Measurements from ENCODE around the gene SUN1. TPM values are rescaled to one million over a fixed set of nuclear protein-coding genes. Genes with fewer than 3 reads are reported as not detected.

Gene SUN1
- total RNA-seq, 1 experiment from 2014 or later = 181 TPM

DNA sequence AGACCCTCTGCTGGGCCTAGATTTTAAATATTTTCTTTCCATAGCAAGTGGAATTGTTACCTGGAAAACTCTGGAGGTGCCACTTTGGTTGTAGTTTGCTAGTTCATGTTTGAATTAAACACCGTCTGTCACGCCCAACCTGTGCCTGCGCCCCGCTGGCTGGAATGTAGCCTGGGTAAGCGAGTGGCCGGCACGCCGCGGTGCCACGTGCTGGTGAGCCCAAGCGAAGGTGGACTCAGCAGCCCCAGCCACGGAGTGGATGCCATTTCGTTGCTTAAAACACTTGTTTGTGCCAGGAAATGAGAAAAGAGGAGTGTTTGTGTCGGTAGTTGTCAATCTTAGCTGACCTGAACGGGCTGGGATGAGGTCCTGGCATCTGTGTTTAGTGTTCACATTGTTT lies 46.8 kb downstream of the SUN1 start:
- ChIA-PET RAD21 (ENCODE audit: low non-redundant PET in 1 of 2, low total read pairs in 2 of 2, uncharacterized antibody in 2 of 2, unreplicated experiment in 2 of 2) (no interaction called here), CTCF (no interaction called here), POLR2A (interaction anchor here (0.7 kb wide), 1 partner anchor 127 kb away, joined by 3 read pairs; no protein-coding TSS in a partner anchor)
- intact Hi-C loops (cut with micrococcal nuclease) = no loop called here
- no peak overlapping the region for H2AFZ ChIP-seq (ENCODE audit: low read depth, low read length, poor library complexity, severe bottlenecking)
- peaks cover 73% of the 10 kb centered on the region for H3K79me2 ChIP-seq (ENCODE audit: insufficient read depth, low read length)
- peak overlapping the region; percentile 31; the same call in 1 of the 2 replicates for H3K27ac ChIP-seq (ENCODE audit: low read depth, low read length)
- no peak for TF ChIP-seq RAD21 (IDR thresholded peaks at IDR 0.05; ENCODE audit: low read depth)
- TF ChIP-seq, protein P1, sequence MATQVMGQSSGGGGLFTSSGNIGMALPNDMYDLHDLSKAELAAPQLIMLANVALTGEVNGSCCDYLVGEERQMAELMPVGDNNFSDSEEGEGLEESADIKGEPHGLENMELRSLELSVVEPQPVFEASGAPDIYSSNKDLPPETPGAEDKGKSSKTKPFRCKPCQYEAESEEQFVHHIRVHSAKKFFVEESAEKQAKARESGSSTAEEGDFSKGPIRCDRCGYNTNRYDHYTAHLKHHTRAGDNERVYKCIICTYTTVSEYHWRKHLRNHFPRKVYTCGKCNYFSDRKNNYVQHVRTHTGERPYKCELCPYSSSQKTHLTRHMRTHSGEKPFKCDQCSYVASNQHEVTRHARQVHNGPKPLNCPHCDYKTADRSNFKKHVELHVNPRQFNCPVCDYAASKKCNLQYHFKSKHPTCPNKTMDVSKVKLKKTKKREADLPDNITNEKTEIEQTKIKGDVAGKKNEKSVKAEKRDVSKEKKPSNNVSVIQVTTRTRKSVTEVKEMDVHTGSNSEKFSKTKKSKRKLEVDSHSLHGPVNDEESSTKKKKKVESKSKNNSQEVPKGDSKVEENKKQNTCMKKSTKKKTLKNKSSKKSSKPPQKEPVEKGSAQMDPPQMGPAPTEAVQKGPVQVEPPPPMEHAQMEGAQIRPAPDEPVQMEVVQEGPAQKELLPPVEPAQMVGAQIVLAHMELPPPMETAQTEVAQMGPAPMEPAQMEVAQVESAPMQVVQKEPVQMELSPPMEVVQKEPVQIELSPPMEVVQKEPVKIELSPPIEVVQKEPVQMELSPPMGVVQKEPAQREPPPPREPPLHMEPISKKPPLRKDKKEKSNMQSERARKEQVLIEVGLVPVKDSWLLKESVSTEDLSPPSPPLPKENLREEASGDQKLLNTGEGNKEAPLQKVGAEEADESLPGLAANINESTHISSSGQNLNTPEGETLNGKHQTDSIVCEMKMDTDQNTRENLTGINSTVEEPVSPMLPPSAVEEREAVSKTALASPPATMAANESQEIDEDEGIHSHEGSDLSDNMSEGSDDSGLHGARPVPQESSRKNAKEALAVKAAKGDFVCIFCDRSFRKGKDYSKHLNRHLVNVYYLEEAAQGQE (IDR thresholded peaks at IDR 0.05; ENCODE audit: low read depth) = no peak
- TF ChIP-seq, protein P2, sequence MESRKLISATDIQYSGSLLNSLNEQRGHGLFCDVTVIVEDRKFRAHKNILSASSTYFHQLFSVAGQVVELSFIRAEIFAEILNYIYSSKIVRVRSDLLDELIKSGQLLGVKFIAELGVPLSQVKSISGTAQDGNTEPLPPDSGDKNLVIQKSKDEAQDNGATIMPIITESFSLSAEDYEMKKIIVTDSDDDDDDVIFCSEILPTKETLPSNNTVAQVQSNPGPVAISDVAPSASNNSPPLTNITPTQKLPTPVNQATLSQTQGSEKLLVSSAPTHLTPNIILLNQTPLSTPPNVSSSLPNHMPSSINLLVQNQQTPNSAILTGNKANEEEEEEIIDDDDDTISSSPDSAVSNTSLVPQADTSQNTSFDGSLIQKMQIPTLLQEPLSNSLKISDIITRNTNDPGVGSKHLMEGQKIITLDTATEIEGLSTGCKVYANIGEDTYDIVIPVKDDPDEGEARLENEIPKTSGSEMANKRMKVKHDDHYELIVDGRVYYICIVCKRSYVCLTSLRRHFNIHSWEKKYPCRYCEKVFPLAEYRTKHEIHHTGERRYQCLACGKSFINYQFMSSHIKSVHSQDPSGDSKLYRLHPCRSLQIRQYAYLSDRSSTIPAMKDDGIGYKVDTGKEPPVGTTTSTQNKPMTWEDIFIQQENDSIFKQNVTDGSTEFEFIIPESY (IDR thresholded peaks at IDR 0.05; ENCODE audit: extremely low read depth, insufficient replicate concordance, low read length) = no peak
- TF ChIP-seq ELF1 (IDR thresholded peaks at IDR 0.05; ENCODE audit: borderline replicate concordance, low read depth) = no peak
- no peak for TF ChIP-seq SP1 (IDR thresholded peaks at IDR 0.05; ENCODE audit: low read depth)
- TF ChIP-seq EZH2phosphoT487 (IDR thresholded peaks at IDR 0.05; ENCODE audit: borderline replicate concordance) = no peak
- TF ChIP-seq TCF7L2 (IDR thresholded peaks at IDR 0.05; ENCODE audit: borderline replicate concordance, extremely low read depth, insufficient read depth, insufficient read length) = no peak
- TF ChIP-seq SIN3A (IDR thresholded peaks at IDR 0.05; ENCODE audit: low read depth) = no peak
- TF ChIP-seq, protein P3, sequence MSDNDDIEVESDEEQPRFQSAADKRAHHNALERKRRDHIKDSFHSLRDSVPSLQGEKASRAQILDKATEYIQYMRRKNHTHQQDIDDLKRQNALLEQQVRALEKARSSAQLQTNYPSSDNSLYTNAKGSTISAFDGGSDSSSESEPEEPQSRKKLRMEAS (IDR thresholded peaks at IDR 0.05) = no peak
- TF ChIP-seq JUND (IDR thresholded peaks at IDR 0.05) = no peak
- no peak for TF ChIP-seq CEBPB (IDR thresholded peaks at IDR 0.05; ENCODE audit: low read depth)
- no peak for TF ChIP-seq POLR2A (IDR thresholded peaks at IDR 0.05; ENCODE audit: borderline replicate concordance, extremely low read depth, insufficient read depth, insufficient read length)
- TF ChIP-seq EZH2 (IDR thresholded peaks at IDR 0.05) = no peak
- no peak overlapping the region for H3K4me3 ChIP-seq (replicated peaks in 1 of 2; ENCODE audit: low read depth in 1 of 2, low read length in 2 of 2)
- no peaks in the 10 kb centered on the region for H3K27me3 ChIP-seq (ENCODE audit: insufficient read depth, low read length)
- no peak for DNase-seq (ENCODE audit: low read depth, low spot score)
- H3K4me1 ChIP-seq (ENCODE audit: control insufficient read depth in 1 of 2, insufficient read depth in 2 of 2, low read length in 2 of 2) = peaks cover 7 to 16% of the 10 kb centered on the region in 2 experiments
- H3K9ac ChIP-seq (ENCODE audit: low read length) = no peak overlapping the region
- peaks cover 0 to 13% of the 10 kb centered on the region in 2 experiments; a peak in 3 of 4 replicates for H3K36me3 ChIP-seq (ENCODE audit: control insufficient read depth in 1 of 2, insufficient read depth in 2 of 2, low read length in 2 of 2)
- H3K9me2 ChIP-seq (ENCODE audit: insufficient read depth) = no peaks in the 10 kb centered on the region
- H3K9me3 ChIP-seq (ENCODE audit: control insufficient read depth in 1 of 2, insufficient read depth in 1 of 2, low read depth in 1 of 2, low read length in 2 of 2) = no peaks in the 10 kb centered on the region
- H3K4me2 ChIP-seq (ENCODE audit: low read length) = peak overlapping the region; percentile 91; the same call in 1 of the 2 replicates
- ATAC-seq = no peak
- H4K20me1 ChIP-seq (ENCODE audit: insufficient read depth) = no peaks in the 10 kb centered on the region; the same call in 1 of the 2 replicates
- BruUV-seq (replicated peaks) = no TSS peak
